ENCODE results near the gene GAS6.

Gene GAS6

GRCh38 chr13:113861433-113862030 is 2.3 kb downstream of the GAS6 start (continued):
- TF ChIP-seq GLIS1 (tag by site-specific recombination; IDR thresholded peaks at IDR 0.05), result peak; percentile 36; the same call in 1 of the 2 replicates
- no peak for TF ChIP-seq ZIC2 (tag by site-specific recombination; IDR thresholded peaks at IDR 0.05)
- peak; percentile 97 for TF ChIP-seq ZNF600 (tag by site-specific recombination; IDR thresholded peaks at IDR 0.05)
- TF ChIP-seq, protein P1, sequence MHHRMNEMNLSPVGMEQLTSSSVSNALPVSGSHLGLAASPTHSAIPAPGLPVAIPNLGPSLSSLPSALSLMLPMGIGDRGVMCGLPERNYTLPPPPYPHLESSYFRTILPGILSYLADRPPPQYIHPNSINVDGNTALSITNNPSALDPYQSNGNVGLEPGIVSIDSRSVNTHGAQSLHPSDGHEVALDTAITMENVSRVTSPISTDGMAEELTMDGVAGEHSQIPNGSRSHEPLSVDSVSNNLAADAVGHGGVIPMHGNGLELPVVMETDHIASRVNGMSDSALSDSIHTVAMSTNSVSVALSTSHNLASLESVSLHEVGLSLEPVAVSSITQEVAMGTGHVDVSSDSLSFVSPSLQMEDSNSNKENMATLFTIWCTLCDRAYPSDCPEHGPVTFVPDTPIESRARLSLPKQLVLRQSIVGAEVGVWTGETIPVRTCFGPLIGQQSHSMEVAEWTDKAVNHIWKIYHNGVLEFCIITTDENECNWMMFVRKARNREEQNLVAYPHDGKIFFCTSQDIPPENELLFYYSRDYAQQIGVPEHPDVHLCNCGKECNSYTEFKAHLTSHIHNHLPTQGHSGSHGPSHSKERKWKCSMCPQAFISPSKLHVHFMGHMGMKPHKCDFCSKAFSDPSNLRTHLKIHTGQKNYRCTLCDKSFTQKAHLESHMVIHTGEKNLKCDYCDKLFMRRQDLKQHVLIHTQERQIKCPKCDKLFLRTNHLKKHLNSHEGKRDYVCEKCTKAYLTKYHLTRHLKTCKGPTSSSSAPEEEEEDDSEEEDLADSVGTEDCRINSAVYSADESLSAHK (tag by site-specific recombination; IDR thresholded peaks at IDR 0.05), result 0 out of 2 replicates have a peak, but pooled peaks have one; percentile 12
- TF ChIP-seq ZNF777 (tag by site-specific recombination; IDR thresholded peaks at IDR 0.05; ENCODE audit: borderline replicate concordance), result no peak
- TF ChIP-seq, protein P2, sequence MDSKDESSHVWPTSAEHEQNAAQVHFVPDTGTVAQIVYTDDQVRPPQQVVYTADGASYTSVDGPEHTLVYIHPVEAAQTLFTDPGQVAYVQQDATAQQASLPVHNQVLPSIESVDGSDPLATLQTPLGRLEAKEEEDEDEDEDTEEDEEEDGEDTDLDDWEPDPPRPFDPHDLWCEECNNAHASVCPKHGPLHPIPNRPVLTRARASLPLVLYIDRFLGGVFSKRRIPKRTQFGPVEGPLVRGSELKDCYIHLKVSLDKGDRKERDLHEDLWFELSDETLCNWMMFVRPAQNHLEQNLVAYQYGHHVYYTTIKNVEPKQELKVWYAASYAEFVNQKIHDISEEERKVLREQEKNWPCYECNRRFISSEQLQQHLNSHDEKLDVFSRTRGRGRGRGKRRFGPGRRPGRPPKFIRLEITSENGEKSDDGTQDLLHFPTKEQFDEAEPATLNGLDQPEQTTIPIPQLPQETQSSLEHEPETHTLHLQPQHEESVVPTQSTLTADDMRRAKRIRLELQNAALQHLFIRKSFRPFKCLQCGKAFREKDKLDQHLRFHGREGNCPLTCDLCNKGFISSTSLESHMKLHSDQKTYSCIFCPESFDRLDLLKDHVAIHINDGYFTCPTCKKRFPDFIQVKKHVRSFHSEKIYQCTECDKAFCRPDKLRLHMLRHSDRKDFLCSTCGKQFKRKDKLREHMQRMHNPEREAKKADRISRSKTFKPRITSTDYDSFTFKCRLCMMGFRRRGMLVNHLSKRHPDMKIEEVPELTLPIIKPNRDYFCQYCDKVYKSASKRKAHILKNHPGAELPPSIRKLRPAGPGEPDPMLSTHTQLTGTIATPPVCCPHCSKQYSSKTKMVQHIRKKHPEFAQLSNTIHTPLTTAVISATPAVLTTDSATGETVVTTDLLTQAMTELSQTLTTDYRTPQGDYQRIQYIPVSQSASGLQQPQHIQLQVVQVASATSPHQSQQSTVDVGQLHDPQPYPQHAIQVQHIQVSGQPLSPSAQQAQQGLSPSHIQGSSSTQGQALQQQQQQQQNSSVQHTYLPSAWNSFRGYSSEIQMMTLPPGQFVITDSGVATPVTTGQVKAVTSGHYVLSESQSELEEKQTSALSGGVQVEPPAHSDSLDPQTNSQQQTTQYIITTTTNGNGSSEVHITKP (tag by site-specific recombination; IDR thresholded peaks at IDR 0.05), result 0 out of 2 replicates have a peak, but pooled peaks have one; percentile 37
- peak; percentile 33; the same call in 1 of the 2 replicates for TF ChIP-seq ZBTB20 (tag by site-specific recombination; IDR thresholded peaks at IDR 0.05)
- TF ChIP-seq ZNF658 (tag by site-specific recombination; IDR thresholded peaks at IDR 0.05), result no peak
- no peak for TF ChIP-seq ZBTB8A (tag by site-specific recombination; IDR thresholded peaks at IDR 0.05)
- TF ChIP-seq ZBTB17 (tag by site-specific recombination; IDR thresholded peaks at IDR 0.05), result 0 out of 2 replicates have a peak, but pooled peaks have one; percentile 46
- TF ChIP-seq SP2 (tag by site-specific recombination; IDR thresholded peaks at IDR 0.05), result peak; percentile 67

GRCh38 chr13:113860665-113861432 is 3.0 kb downstream of the GAS6 start:
- H3K27ac ChIP-seq (ENCODE audit: extremely low read depth, low read depth, low read length), result no peak overlapping the region
- H3K9me3 ChIP-seq (ENCODE audit: control insufficient read depth, insufficient read depth, low read depth, low read length), result no peaks in the 10 kb centered on the region
- POLR2A ChIA-PET, result no interaction called here
- CTCF ChIA-PET, result interaction anchor here (0.6 to 0.9 kb wide), 2 partner anchors 39 to 108 kb away, joined by 3 to 4 read pairs; no protein-coding TSS in a partner anchor
- H3K4me1 ChIP-seq (ENCODE audit: control insufficient read depth, insufficient read depth, low read length), result peaks cover 3% of the 10 kb centered on the region; the same call in 1 of the 2 replicates
- no peak overlapping the region for H3K4me3 ChIP-seq (ENCODE audit: low read depth, low read length)
- H3K36me3 ChIP-seq (ENCODE audit: control insufficient read depth in 2 of 2, insufficient read depth in 1 of 2, low read length in 2 of 2), result peaks cover 0 to 16% of the 10 kb centered on the region in 2 experiments; a peak in 1 of 3 replicates
- no peak for TF ChIP-seq MZF1 (tag by site-specific recombination; IDR thresholded peaks at IDR 0.05; ENCODE audit: borderline replicate concordance)
- TF ChIP-seq ZNF600 (tag by site-specific recombination; IDR thresholded peaks at IDR 0.05), result peak; percentile 65; the same call in 1 of the 2 replicates
- no peak for TF ChIP-seq ZNF645 (tag by site-specific recombination; IDR thresholded peaks at IDR 0.05)
- peak; percentile 53; the same call in 1 of the 2 replicates for TF ChIP-seq KLF9 (tag by site-specific recombination; IDR thresholded peaks at IDR 0.05; ENCODE audit: low read depth)
- TF ChIP-seq ZNF398 (tag by site-specific recombination; IDR thresholded peaks at IDR 0.05), result peak; percentile 88
- TF ChIP-seq ZNF16 (tag by site-specific recombination; IDR thresholded peaks at IDR 0.05; ENCODE audit: low read depth), result no peak
- no peak for TF ChIP-seq ZNF133 (tag by site-specific recombination; IDR thresholded peaks at IDR 0.05)
- peak; percentile 79; the same call in 1 of the 2 replicates for TF ChIP-seq KLF7 (tag by site-specific recombination; IDR thresholded peaks at IDR 0.05; ENCODE audit: borderline replicate concordance)
- TF ChIP-seq, protein P3, sequence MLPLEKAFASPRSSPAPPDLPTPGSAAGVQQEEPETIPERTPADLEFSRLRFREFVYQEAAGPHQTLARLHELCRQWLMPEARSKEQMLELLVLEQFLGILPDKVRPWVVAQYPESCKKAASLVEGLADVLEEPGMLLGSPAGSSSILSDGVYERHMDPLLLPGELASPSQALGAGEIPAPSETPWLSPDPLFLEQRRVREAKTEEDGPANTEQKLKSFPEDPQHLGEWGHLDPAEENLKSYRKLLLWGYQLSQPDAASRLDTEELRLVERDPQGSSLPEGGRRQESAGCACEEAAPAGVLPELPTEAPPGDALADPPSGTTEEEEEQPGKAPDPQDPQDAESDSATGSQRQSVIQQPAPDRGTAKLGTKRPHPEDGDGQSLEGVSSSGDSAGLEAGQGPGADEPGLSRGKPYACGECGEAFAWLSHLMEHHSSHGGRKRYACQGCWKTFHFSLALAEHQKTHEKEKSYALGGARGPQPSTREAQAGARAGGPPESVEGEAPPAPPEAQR (tag by site-specific recombination; IDR thresholded peaks at IDR 0.05), result no peak
- TF ChIP-seq ZFHX2 (tag by site-specific recombination; conservative IDR thresholded peaks at IDR 0.05), result peak; percentile 95
- TF ChIP-seq ZNF513 (tag by site-specific recombination; IDR thresholded peaks at IDR 0.05), result no peak
- no peak for TF ChIP-seq ZNF140 (tag by site-specific recombination; IDR thresholded peaks at IDR 0.05)

All from HEK293 (cell line).